ENCODE results near the gene CNTROB.
A peak's percentile ranks its signal among the peaks of the same experiment; 100 is the strongest.

CNTROB gene

DNA sequence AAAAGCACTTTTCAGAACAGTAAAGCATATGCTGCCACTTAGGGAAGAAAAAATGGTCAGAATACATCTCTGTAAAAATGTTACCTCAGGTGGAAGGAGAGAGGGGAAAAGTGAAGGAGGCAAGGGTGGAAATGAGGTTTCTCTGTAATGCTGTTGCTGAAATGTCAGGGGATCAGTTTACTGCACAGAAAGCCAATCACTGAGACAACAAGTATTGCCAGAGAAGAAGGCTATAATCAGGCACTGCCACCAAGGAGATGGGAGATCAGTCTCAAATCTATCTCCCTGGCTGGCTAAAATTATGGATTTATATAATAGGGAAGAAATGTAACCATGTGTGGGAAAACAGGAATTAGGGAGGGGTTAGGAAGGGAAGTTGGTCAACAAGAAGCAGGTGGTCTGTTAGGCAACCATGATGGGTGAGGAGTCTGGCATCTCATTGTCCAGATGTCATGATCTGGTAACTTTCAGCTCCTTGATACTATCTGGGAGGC is 42.7 kb downstream of the CNTROB start:
- DNase-seq (ENCODE audit: low spot score) = no peak
- ChIA-PET CTCF (interaction anchor here (0.5 kb wide), 1 partner anchor 44 kb away, joined by 3 read pairs; no protein-coding TSS in a partner anchor), POLR2A (ENCODE audit: low non-redundant PET) (no interaction called here)
- no peak for TF ChIP-seq CTCF (conservative IDR thresholded peaks at IDR 0.05; ENCODE audit: low read depth)
- H3K27ac ChIP-seq = no peak overlapping the region

GRCh38 chr17:7977039-7977438 is 45.0 kb downstream of the CNTROB start:
- no peak for DNase-seq (ENCODE audit: low spot score)
- no peak overlapping the region for H3K27ac ChIP-seq
- CTCF ChIA-PET = interaction anchor here (0.5 kb wide), 1 partner anchor 13 kb away, joined by 6 read pairs; no protein-coding TSS in a partner anchor
- no peak for TF ChIP-seq CTCF (conservative IDR thresholded peaks at IDR 0.05; ENCODE audit: low read depth)
- POLR2A ChIA-PET (ENCODE audit: low non-redundant PET) = no interaction called here

GRCh38 chr17:7977805-7978204 is 45.8 kb downstream of the CNTROB start:
- no peak for DNase-seq (ENCODE audit: low spot score)
- POLR2A ChIA-PET (ENCODE audit: low non-redundant PET) = no interaction called here
- CTCF ChIA-PET = interaction anchor here (0.6 to 3.1 kb wide), 5 partner anchors 11 to 110 kb away, joined by 3 to 11 read pairs (median 4); no protein-coding TSS in a partner anchor
- TF ChIP-seq CTCF (conservative IDR thresholded peaks at IDR 0.05; ENCODE audit: low read depth) = no peak
- H3K27ac ChIP-seq = no peak overlapping the region

DNA sequence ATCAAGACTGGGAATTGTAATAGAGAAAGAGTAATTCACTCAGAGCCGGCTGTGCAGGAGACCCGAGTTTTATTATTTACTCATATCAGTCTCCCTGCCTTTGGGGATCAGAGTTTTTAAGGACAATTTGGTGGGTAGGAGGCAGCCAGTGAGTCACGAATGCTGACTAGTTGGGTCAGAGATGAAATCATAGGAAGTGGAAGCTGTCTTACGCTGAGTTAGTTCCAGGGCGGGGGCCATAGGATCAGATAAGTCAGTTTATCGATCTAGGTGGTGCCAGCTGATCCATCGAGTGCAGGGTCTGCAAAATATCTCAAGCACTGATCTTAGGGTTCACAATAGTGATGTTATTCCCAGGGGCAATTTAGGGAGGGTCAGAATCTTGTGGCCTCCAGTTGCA is 50.2 kb downstream of the CNTROB start:
- ChIA-PET CTCF (interaction anchor here (0.6 to 0.7 kb wide), 3 partner anchors 69 to 304 kb away, joined by 3 to 5 read pairs (median 4); no protein-coding TSS in a partner anchor), POLR2A (ENCODE audit: low non-redundant PET) (no interaction called here)
- TF ChIP-seq CTCF (conservative IDR thresholded peaks at IDR 0.05; ENCODE audit: low read depth) = no peak
- peak; percentile 50 for DNase-seq (ENCODE audit: low spot score)
- H3K27ac ChIP-seq = no peak overlapping the region; the same call in 1 of the 2 replicates

- ChIA-PET CTCF (interaction anchor here (0.6 kb wide), 2 partner anchors 70 to 304 kb away, joined by 3 to 5 read pairs; no protein-coding TSS in a partner anchor), POLR2A (ENCODE audit: low non-redundant PET) (no interaction called here)
- no peak for DNase-seq (ENCODE audit: low spot score)
- H3K27ac ChIP-seq = no peak overlapping the region
- TF ChIP-seq CTCF (conservative IDR thresholded peaks at IDR 0.05; ENCODE audit: low read depth) = no peak
Observed at GRCh38 chr17:7982666-7983065, 50.7 kb downstream of the CNTROB start.

DNA sequence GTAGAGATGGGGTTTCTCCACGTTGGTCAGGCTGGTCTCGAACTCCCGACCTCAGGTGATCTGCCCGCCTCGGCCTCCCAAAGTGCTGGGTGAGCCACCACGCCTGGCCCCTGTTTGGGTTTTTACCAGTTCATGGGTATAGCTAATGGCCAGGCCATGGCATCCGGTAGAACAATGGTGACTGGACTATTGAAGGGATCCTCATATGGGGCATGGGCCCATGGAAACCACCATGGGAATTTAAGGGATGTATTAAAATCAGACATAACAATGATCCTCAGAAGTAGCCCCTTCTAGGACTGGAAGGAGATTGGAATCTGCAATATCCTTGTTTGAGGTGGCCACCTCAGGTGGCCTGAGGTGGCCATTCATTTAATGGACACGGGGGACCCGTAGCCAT is 52.9 kb downstream of the CNTROB start:
- H3K27ac ChIP-seq = no peak overlapping the region
- ChIA-PET POLR2A (ENCODE audit: low non-redundant PET) (no interaction called here), CTCF (interaction anchor here (1.0 kb wide), 1 partner anchor 32 kb away, joined by 3 read pairs; no protein-coding TSS in a partner anchor)
- DNase-seq (ENCODE audit: low spot score) = no peak
- TF ChIP-seq CTCF (conservative IDR thresholded peaks at IDR 0.05; ENCODE audit: low read depth) = no peak
